Activated B cell treated with CpG ODN at 0.5 μM for 24 hours (primary cell): ENCODE results near the gene OGDH. TPM values are rescaled to one million over a fixed set of nuclear protein-coding genes. Genes with fewer than 3 reads are reported as not detected.

ENCODE experiments used
- ATAC-seq: fragments of 200-7000 bp; cut with Tn5 transposase; one replicate; pipeline ENCODE4 v1.10.0; 2021; ENCODE audit warnings: low read depth, mild to moderate bottlenecking, moderate library complexity
- CTCF ChIA-PET: fragments of 350-600 bp; sonication (Branson Sonifier 250); formaldehyde crosslinking; loops from one replicate; lab custom pipeline; 2021; ENCODE audit warnings: antibody characterized with exemption; lab: Charles Lee
- POLR2A ChIA-PET: fragments of 350-600 bp; sonication (Branson Sonifier 250); formaldehyde crosslinking; loops from one replicate; lab custom pipeline; 2021; ENCODE audit warnings: antibody characterized with exemption; lab: Charles Lee
- DNase-seq: peaks from one replicate; pipeline ENCODE4 v3.0.0; 2022
- H3K27ac Mint-ChIP-seq: one replicate; pipeline ENCODE4 v1.8.0; 2020; ENCODE audit warnings: mixed read lengths
- H3K27me3 Mint-ChIP-seq: one replicate; pipeline ENCODE4 v1.8.0; 2021; ENCODE audit warnings: mixed read lengths
- H3K36me3 Mint-ChIP-seq: one replicate; pipeline ENCODE4 v1.8.0; 2021; ENCODE audit warnings: low read depth, mixed read lengths
- H3K4me1 Mint-ChIP-seq: one replicate; pipeline ENCODE4 v1.8.0; 2021; ENCODE audit warnings: mixed read lengths
- H3K4me3 Mint-ChIP-seq: one replicate; pipeline ENCODE4 v1.8.0; 2020; ENCODE audit warnings: mild to moderate bottlenecking, mixed read lengths
- H3K9me3 Mint-ChIP-seq: one replicate; pipeline ENCODE4 v1.8.0; 2020; ENCODE audit warnings: mixed read lengths
- CTCF ChIP-seq: fragments of 200-600 bp; IDR thresholded peaks from one replicate; pipeline ENCODE4 v1.8.0; 2022; ENCODE audit warnings: antibody characterized with exemption, mild to moderate bottlenecking
- intact Hi-C: fragments of 100-400 bp; cut with micrococcal nuclease; formaldehyde crosslinking; loops from one replicate; pipeline ENCODE4 v1.15.1; 2024
- total RNA-seq: library from RNA; stranded (reverse); gene quantifications from 2 replicates; pipeline ENCODE4 v1.2.3, GENCODE V29; 2022

Gene OGDH
- total RNA-seq, 1 donor from 2014 or later, result 81.7 TPM

GRCh38 chr7:44733708-44734481 lies 127.5 kb downstream of the OGDH start:
- Mint-ChIP-seq H3K4me1 (peaks cover 15% of the 10 kb centered on the region), H3K9me3 (no peaks in the 10 kb centered on the region), H3K27me3 (no peaks in the 10 kb centered on the region), H3K27ac (no peak overlapping the region), H3K4me3 (no peak overlapping the region), H3K36me3 (no peaks in the 10 kb centered on the region)
- TF ChIP-seq CTCF, result no peak
- ATAC-seq, result no peak
- DNase-seq, result no peak
- ChIA-PET POLR2A (interaction anchor here (0.9 to 1.0 kb wide), 2 partner anchors 9 to 63 kb away, joined by 3 to 4 read pairs; partner anchors contain the start of gene PPIA), CTCF (no interaction called here)
- intact Hi-C loops, result no loop called here

- intact Hi-C loops, result loop anchor here (1.0 kb wide), 1 partner anchor 16 kb away; no protein-coding TSS in a partner anchor
- no peak for TF ChIP-seq CTCF
- ChIA-PET CTCF (interaction anchor here (1.1 kb wide), 1 partner anchor 16 kb away, joined by 4 read pairs; no protein-coding TSS in a partner anchor), POLR2A (interaction anchor here (0.7 to 1.9 kb wide), 11 partner anchors 11 to 849 kb away, joined by 3 to 15 read pairs (median 5); partner anchors contain the start of gene OGDH)
- Mint-ChIP-seq H3K9me3 (no peaks in the 10 kb centered on the region), H3K27me3 (no peaks in the 10 kb centered on the region), H3K36me3 (no peaks in the 10 kb centered on the region), H3K4me1 (peaks cover 15% of the 10 kb centered on the region), H3K4me3 (peak overlapping the region; percentile 47), H3K27ac (peak overlapping the region; percentile 71)
- ATAC-seq (peak; percentile 77), DNase-seq (no peak)
These were observed 129.2 kb downstream of the OGDH start for GRCh38 chr7:44735403-44736165.

- no peak for ATAC-seq
- peak overlapping the region; percentile 53 for H3K27ac Mint-ChIP-seq
- TF ChIP-seq CTCF, result no peak
These were observed 130.5 kb downstream of the OGDH start for GRCh38 chr7:44736896-44737295.

GRCh38 chr7:44738051-44738723 lies 131.8 kb downstream of the OGDH start:
- ChIA-PET POLR2A (interaction anchor here (0.5 to 1.1 kb wide), 3 partner anchors 12 to 132 kb away, joined by 4 to 11 read pairs (median 5); partner anchors contain the start of gene OGDH), CTCF (no interaction called here)
- H3K27ac Mint-ChIP-seq, result peak overlapping the region; percentile 16

More at GRCh38 chr7:44736896-44737295, 130.5 kb downstream of the OGDH start:
- no peaks in the 10 kb centered on the region for H3K27me3 Mint-ChIP-seq
- intact Hi-C loops, result no loop called here
- H3K36me3 Mint-ChIP-seq, result no peaks in the 10 kb centered on the region
- H3K4me1 Mint-ChIP-seq, result peaks cover 15% of the 10 kb centered on the region
- H3K4me3 Mint-ChIP-seq, result no peak overlapping the region
- no peaks in the 10 kb centered on the region for H3K9me3 Mint-ChIP-seq
- no peak for DNase-seq
- ChIA-PET CTCF (no interaction called here), POLR2A (interaction anchor here (1.0 to 1.9 kb wide), 4 partner anchors 11 to 31 kb away, joined by 4 to 15 read pairs (median 7); no protein-coding TSS in a partner anchor)

More at GRCh38 chr7:44738051-44738723, 131.8 kb downstream of the OGDH start:
- no peak for DNase-seq
- H3K36me3 Mint-ChIP-seq, result no peaks in the 10 kb centered on the region
- no peaks in the 10 kb centered on the region for H3K9me3 Mint-ChIP-seq
- H3K4me1 Mint-ChIP-seq, result peaks cover 22% of the 10 kb centered on the region
- no peak for ATAC-seq
- no peak for TF ChIP-seq CTCF
- intact Hi-C loops, result no loop called here
- H3K4me3 Mint-ChIP-seq, result no peak overlapping the region
- no peaks in the 10 kb centered on the region for H3K27me3 Mint-ChIP-seq
